Raji (cell line): ENCODE data around the gene ADGRG6.

Experiments used
- POLR2A ChIP-seq: IDR thresholded peaks from 2 replicates; pipeline ENCODE4 v1.6.1; 2011; ENCODE audit warnings: low read depth, low read length, control low read depth; ENCODE audit not compliant: insufficient read depth

Gene ADGRG6

DNA sequence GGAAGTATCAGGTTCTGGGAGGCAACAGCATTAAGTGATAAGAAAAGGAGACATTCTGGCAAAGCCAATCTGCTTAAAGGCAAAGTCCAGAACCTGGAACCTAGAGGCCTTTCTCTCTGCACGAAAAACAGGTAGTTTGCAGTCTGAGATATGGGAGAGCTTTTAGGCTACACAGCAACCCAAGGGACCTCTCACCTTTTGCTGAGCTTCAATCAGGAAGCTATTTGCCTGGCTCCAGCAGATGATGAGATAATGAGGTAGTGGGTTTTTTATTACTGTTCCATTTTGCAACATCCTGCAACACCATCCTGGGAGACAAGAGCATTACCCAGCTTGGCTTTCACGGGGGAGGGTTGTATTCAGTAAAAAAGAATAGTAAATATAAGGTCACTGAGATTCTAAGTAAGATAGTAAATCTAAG is 143.1 kb downstream of the ADGRG6 start:
- TF ChIP-seq POLR2A: no peak

DNA sequence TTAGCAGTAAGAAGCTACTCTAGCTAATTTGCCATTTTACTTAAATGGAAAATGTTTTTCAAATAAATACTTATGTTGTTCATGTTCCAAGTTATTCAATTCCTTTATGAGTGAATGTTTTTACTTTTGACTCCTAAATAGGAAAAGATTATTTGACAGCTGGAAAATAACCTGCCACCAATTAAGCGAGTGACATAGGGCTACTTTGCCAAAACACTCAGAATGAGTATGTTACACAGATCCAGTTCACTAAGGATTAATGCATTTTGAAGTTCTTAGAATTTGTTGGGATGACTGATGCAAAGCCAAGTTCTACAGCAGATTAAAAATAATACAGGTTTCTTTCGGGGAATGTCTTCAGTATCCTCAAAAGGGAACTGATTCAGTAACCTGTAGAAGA is 144.4 kb downstream of the ADGRG6 start:
- no peak for TF ChIP-seq POLR2A

DNA sequence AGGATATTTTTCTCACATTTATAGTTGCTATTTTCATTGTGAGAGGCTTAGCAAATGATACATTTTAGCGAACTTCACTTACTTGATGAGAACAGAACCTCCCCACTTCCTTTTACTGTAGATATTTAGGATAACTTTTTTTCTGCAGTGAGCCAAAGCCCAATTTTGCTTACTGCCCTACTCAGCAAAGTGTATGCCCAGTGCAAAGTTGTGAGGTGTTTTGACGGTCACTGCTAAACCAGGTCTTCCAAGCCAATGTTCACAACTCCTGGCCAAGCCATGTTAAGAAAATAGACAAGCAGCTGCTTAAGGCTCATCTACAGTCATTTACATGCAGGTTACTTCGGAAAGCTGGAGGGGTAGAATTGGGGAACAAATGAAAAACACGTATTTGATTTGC is 144.8 kb downstream of the ADGRG6 start:
- no peak for TF ChIP-seq POLR2A

DNA sequence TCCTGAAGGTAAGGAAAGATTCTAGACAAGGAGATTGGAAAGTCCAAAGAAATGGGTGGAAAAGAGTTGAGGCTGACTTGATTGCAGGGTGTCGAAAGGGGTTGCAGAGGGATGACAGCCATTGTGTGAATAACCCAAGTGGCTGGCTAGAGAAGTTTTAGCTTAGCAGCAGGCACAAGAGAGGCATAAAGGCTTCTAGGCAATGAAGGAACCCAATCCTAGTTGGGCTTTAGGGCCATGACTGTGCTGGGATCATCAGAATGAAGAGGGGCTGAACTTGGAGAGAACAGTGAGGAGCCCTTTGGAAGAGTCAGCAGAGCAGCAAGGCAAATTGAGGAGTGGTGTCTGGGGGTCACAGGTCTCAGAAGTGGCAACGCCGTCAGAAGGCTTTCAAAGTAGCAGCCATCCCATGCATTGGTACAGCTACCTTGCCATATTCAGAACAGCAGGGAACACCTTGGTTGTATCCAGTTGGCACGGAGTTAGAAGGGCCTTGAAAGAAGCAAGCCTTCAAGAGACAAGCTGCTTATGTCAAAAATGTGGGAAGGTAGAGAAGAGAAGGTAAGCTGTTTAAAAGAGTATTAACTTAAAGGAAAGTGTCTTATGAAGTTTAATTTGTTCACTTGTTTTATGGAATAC is 146.4 kb downstream of the ADGRG6 start:
- TF ChIP-seq POLR2A: no peak

DNA sequence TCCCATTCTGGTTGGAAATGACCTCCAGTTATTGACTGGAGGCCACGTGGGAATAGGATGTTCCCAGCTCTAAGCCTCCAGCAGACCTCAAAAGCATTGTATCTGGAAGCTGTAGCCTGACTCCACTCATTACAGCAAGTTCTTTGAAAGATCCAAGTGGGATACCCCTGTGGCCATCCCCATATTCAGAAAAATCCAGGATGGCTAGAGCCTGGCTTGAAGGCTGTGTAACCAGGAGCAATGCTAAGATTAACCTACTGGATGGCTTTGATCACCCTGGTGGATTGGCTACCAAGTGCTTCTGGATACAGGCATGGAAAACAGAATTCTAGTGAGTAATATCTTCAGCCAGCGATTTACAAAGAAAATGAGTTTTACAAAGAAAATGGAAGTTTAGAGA is 151.2 kb downstream of the ADGRG6 start:
- TF ChIP-seq POLR2A: no peak

DNA sequence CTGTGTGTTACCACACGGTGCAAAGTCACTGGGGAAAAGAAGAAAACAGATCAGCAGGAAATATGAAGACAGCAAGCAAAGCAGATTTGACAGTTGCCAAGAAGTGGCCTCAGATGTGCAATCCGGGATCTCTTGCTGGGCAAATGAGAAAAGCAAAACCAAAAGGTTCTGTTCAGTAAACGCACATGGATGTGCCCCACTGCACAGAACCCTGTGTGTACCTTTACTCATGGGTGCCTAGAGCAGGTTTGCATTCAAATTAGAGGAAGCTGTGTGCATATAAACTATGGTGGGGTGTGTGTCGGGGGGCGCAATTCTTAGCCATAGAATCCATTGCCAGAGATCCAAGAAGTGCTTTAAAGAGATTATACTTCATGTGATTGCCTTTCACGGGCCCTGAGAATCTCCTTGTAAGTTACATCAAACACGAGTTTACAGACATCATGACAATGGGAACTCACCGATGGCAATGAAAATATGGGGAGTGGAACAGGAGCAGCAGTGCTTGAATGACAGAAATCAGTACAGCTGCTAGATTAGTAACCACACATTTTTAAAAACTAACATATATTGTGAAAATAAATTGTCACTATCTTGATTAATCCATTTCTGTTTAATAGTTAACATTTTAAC is 154.3 kb downstream of the ADGRG6 start:
- TF ChIP-seq POLR2A: no peak

DNA sequence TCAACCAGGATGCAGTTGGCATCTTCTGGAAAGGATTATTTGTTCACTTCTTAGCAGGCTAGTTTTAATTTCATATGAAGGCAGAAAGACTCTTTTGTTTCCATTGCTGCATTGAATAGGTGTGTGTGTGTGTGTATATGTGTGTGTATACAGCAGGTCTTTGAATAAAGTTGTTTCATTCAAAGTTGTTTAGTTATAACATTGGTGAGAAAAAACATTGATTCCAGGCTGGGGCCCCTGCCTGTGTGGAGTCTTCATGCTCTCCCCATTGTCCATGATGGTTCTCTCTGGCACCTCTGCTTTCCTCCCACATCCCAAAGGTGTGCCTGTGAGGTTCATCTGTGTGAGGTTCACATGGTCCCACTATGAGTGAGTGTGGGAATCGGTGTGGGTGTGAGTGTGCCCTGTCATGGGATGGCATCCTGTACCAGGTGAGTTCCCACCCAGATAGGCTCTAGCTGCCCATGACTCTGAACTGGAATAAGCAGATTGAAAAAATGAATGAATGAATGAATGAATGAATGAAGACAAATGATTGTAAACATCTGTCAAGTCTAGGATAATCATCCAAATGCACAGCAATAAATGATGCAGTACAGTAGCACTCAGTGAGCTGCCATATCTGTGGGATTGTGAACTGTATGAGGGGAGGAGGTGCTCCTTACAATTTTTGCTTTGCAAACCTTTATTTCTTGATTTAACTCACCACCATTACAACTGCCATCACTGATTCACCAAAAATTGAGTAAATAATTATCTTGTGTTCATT is 156.0 kb downstream of the ADGRG6 start:
- no peak for TF ChIP-seq POLR2A

DNA sequence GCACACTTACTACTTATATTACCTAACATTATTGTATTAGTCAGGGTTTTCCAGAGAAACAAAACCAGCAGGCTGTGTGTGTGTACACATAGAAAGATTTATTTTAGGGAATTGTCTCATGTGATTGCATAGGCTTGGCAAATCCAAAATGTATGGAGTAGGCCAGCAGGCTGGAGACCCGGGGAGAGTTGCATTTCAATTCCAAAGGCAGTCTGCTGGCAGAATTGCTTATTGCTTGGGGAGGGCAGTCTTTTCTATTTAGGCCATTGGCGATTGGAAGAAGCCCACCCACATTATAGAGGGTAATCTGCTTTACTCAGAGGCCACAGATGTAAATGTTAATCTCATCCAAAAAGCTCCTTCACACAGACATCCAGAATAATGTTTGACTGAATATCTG is 157.0 kb downstream of the ADGRG6 start:
- TF ChIP-seq POLR2A: no peak

DNA sequence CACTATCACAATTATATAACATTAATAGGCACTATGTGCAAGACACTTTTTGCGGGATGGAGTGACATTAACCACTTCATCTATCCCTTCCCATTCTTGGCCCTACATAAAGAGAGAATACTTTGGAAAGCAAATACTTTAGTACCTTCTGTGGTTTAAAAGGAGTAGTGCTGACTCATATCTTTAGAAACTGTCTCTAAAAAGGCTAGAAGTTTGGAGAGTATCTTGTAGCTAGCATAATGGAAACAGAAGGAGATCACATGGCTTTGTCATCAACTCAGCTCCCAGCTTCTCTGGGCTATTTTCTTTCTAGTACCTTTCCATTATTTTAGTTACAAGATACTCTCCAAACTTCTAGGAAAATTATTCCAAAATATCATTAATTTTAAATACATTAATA is 157.5 kb downstream of the ADGRG6 start:
- TF ChIP-seq POLR2A: no peak

DNA sequence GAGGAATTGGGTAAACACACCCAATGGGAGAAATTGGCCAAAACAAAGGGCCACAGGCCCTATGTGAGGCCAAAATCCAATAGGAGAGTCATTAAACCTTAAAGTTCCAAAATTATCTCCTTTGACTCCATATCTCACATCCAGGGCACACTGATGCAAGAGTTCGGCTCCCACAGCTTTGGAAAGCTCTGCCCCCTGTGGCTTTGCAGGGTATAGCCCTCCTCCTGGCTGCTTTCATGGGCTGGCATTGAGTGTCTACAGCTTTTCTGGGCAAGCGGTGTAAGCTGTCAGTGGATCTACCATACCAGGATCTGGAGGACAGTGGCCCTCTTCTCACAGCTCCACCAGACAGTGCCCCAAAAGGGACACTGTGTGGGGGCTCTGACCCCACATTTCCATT is 160.5 kb downstream of the ADGRG6 start:
- TF ChIP-seq POLR2A: no peak

DNA sequence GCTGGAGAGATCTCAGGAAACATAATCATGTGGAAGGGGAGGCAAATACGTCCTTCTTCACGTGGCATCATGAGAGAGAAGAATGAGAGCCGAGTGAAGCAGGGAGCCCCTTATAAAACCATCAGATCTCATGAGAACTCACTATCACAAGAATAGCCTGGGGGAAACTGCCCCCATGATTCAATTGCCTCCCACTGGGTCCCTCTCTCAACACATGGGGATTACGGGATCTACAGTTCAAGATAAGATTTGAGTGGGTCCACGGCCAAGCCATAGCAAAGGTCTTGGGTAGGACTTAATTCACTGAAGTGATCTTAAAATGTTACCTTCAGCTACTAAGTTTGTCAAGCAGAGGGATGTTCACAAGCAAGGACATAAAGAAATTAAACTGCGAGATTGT is 162.2 kb downstream of the ADGRG6 start:
- TF ChIP-seq POLR2A: no peak

DNA sequence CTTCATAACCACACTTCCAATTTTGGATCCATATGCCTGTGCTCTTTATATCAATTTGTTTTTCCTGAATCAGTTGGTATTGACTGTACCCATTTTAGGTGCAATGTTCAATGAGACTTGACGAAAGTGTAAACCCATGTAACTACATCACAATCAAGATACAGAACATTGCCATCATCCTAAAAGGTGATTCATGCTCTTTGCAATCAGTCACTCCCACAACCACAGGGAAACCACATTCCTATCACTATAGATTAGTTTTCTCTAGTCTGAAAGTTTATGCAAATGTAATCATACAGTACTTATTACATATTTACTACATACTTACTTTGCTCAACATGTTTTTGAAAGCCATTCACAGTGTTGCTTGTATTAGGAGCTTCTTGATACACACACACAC is 167.4 kb downstream of the ADGRG6 start:
- no peak for TF ChIP-seq POLR2A

DNA sequence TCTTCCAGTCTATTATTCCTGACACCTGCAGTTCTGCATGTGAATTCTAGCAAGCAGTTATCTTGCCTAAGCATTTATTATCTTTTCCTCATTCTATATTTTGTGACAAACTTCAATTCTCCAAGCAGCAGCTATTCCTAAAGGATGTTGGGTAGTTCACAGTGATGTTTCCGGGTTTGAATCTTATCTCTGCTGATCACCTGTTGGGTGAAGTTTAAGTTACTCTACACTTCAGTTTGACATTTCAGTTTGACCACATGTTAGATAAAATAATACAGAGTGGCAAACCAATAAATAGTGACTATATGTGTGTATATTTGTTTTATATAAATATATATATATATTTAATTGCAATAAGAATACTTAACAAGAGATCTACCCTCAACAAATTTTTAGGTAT is 168.6 kb downstream of the ADGRG6 start:
- TF ChIP-seq POLR2A: no peak

DNA sequence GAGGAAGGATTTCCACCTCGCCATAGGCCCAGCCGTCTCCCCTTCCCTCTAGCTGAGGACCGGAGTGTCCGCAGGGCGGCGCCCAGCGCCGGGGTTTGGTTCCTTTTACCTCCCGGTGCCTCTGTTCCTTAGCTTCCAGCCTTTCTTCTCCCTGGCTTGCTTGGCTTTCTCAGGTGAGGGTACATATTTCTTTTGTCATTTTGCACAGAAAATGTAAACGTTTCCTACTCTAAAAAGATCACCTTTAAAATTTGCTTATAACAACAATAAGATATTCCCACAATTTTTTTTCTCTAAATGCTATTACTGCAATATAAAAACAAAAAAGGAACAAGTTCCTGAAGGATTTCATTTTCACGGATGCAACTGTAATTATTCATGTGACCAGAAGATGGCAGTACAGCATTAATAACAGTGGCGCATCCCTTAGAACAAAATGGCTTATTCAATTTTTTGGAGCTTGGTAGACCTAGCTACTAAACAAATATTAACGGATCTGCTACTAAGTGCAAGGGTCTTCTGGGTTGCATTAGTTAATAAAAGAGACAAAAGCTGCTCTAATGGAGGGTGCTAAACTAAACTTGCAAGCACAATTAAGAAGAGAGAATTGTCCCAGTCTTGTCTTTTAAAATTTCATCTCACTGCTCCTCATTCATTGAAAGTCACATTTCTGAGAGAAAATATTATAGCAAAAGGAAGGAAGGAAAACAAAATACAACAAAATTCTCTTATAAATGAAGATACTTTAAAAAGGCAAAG is 172.9 kb downstream of the ADGRG6 start:
- TF ChIP-seq POLR2A: no peak

DNA sequence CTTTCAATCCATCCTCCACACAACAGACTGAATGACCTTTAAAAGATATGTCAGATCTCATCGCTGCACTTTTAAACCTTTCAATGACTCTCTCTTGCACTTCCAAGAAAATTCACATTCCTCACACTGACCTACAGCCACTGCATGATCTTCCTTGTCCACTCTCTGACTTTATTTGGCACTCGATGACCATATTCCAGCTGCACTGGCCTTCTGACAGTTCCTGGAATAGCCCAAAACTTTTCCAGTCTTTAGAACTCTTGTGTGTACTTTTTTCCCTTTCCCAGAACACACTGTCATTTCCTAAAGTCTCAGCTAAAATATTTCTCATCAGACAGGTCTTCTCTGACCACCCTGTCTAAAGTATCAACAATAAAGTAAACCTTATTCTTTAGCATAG is 174.6 kb downstream of the ADGRG6 start:
- no peak for TF ChIP-seq POLR2A

DNA sequence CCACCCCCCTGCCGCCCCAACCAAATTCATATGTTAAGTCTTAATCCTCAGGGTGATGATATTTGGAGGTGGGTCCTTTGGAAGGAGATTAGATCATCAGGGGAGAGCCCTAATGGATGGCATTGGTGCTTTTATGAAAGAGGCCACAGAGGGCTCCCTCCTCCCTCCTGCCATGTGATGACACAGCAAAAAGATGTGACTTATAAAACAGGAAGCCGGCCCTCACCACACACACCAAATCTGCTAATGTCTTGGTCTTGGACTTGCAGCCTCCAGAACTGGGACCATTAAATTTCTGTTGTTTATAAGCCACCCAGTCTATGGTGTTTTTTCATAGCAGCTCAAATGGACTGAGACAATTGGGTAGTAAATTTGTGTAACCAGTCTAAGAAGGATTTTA is 176.3 kb downstream of the ADGRG6 start:
- TF ChIP-seq POLR2A: no peak
